Left lung (tissue), 10 donors: ENCODE data around the gene TMEM151B. TPM values are rescaled to one million over a fixed set of nuclear protein-coding genes. Genes with fewer than 3 reads are reported as not detected.

Experiments used
- ATAC-seq: fragments of 200-7000 bp; cut with Tn5 transposase; one replicate; pipeline ENCODE4 v1.9.1; 2020; ENCODE audit warnings: moderate library complexity
- DNase-seq, 4 donors: peaks; one replicate each; pipeline ENCODE4 v3.0.0-alpha.2; 2013 to 2020
- H3K27ac ChIP-seq, 2 donors: fragments of 200-600 bp; sonication (generic) in 1 of 2; one replicate each; pipeline versions ENCODE4 v1.5.0 to v1.8.0; 2020 to 2021
- H3K27me3 ChIP-seq, 2 donors: fragments of 200-600 bp; sonication (generic) in 1 of 2; one replicate each; pipeline versions ENCODE4 v1.5.0 to v1.8.0; 2020 to 2021
- H3K36me3 ChIP-seq, 2 donors: fragments of 200-600 bp; sonication (generic) in 1 of 2; one replicate each; pipeline versions ENCODE4 v1.5.0 to v1.8.0; 2020 to 2021
- H3K4me1 ChIP-seq, 2 donors: fragments of 200-600 bp; one replicate each; pipeline ENCODE4 v1.8.0; 2021
- H3K4me3 ChIP-seq, 2 donors: fragments of 200-600 bp; sonication (generic) in 1 of 2; one replicate each; pipeline versions ENCODE4 v1.5.0 to v1.8.0; 2020 to 2021; ENCODE audit warnings: mild to moderate bottlenecking in 1 of 2
- H3K9me3 ChIP-seq, 2 donors: fragments of 200-600 bp; sonication (generic) in 1 of 2; one replicate each; pipeline versions ENCODE4 v1.5.0 to v1.8.0; 2020 to 2021
- intact Hi-C, 2 donors: fragments of 100-400 bp; cut with DNase I; formaldehyde crosslinking; loops; one replicate each; pipeline versions ENCODE4 v1.11.2 to v1.14.2; 2022
- polyA plus RNA-seq, 6 donors: library from polyadenylated mRNA; unstranded; fragments of 120-200 nt; gene quantifications; one replicate each; pipeline ENCODE4 v1.2.1, GENCODE V29; 2013; ENCODE audit not compliant: insufficient read length in 6 of 6
- total RNA-seq, 2 donors: library from RNA; stranded (reverse); fragmentation: NEBNext Ultra II Directional; extraction: Animal tissue kit (Norgen Biotek cat#: 25700); gene quantifications; one replicate each; pipeline ENCODE4 v1.2.1, GENCODE V29; 2021
- TF ChIP-seq, protein P1 (sequence below), 2 donors: fragments of 200-600 bp; sonication (generic) in 1 of 2; IDR thresholded peaks; one replicate each; pipeline versions ENCODE4 v1.5.0 to v1.8.0; 2021; ENCODE audit warnings: antibody characterized with exemption in 2 of 2
- donor health status: DM: no; HTN: yes; CAD: no.
- donor health status: DM: no; HTN: no; CAD: no.

The TMEM151B gene
- total and polyA plus RNA-seq, 8 donors, result 0.70 to 1.2 (median 0.87) TPM; not detected in 2

DNA sequence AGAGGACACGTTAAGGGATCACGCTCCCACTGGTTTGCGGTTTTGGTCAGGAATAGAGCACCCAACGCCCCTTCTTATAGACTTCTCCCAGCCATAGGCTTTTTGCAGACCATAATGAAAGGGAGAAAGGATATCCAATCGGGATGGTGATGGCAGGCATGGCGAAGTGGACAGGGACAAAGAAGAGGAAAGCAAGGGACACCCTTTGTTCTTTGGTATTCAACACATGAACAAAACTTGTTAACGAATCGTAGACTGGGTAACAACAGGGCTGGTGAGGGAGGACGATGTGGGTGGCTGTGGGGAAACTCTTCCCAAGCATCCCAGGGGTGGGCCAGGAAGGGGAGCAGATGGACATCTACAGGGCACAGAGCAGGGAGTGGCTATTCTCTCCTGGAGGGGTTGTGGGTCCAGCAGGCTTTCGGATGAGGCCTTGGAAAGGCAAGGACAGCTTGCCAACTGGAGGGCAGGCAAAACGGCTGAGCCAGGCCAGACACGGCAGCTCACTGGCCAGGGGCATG lies 24.8 kb upstream of the TMEM151B start:
- peaks cover 1 to 23% of the 10 kb centered on the region in 2 donors for H3K36me3 ChIP-seq
- peaks cover 16 to 38% of the 10 kb centered on the region in 2 donors for H3K4me1 ChIP-seq
- intact Hi-C loops, result no loop called here
- ATAC-seq, result no peak
- H3K27me3 ChIP-seq, result no peaks in the 10 kb centered on the region
- DNase-seq, result no peak
- no peaks in the 10 kb centered on the region for H3K9me3 ChIP-seq
- peak overlapping the region; percentile 95 to 99 for H3K27ac ChIP-seq
- TF ChIP-seq, protein P1, sequence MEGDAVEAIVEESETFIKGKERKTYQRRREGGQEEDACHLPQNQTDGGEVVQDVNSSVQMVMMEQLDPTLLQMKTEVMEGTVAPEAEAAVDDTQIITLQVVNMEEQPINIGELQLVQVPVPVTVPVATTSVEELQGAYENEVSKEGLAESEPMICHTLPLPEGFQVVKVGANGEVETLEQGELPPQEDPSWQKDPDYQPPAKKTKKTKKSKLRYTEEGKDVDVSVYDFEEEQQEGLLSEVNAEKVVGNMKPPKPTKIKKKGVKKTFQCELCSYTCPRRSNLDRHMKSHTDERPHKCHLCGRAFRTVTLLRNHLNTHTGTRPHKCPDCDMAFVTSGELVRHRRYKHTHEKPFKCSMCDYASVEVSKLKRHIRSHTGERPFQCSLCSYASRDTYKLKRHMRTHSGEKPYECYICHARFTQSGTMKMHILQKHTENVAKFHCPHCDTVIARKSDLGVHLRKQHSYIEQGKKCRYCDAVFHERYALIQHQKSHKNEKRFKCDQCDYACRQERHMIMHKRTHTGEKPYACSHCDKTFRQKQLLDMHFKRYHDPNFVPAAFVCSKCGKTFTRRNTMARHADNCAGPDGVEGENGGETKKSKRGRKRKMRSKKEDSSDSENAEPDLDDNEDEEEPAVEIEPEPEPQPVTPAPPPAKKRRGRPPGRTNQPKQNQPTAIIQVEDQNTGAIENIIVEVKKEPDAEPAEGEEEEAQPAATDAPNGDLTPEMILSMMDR (IDR thresholded peaks at IDR 0.05), result no peak
- H3K4me3 ChIP-seq, result peak overlapping the region; percentile 64 to 88

DNA sequence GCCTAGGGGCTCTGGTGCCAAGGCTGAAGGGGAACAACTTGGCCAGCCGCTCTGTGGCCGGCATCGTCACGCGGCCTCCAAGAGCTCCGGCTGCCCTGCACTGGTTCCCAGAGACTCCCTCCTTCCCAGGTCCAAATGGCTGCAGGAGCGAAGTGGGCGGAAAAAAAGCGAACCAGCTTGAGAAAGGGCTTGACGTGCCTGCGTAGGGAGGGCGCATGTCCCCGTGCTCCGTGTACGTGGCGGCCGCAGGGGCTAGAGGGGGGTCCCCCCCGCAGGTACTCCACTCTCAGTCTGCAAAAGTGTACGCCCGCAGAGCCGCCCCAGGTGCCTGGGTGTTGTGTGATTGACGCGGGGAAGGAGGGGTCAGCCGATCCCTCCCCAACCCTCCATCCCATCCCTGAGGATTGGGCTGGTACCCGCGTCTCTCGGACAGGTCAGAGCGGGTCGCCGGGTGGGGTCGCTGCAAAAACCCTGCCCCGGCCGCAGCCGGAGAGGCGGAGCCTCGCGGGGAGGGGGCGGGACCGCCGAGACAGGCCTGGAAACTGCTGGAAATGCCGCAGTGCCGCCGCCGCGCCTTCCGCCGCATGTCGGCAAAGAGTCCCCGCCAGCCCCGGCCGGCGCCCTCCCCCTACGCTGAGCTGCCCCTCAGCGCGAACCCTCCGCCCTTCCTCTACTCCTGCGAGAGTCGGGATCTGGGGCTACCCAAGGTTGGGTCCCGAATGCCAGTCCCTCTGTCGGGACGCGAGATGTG lies 24.2 kb upstream of the TMEM151B start:
- Histone ChIP-seq H3K4me1 (peaks cover 16 to 44% of the 10 kb centered on the region in 2 donors), H3K27ac (peak overlapping the region; percentile 95 to 99), H3K27me3 (no peaks in the 10 kb centered on the region), H3K4me3 (peak overlapping the region; percentile 64 to 88), H3K9me3 (no peaks in the 10 kb centered on the region), H3K36me3 (peaks cover 5 to 29% of the 10 kb centered on the region in 2 donors)
- ATAC-seq (peak; percentile 84), DNase-seq (peak; percentile 85 to 97 (median 92))
- TF ChIP-seq, protein P1 (IDR thresholded peaks at IDR 0.05), result no peak
- intact Hi-C loops, result no loop called here

DNA sequence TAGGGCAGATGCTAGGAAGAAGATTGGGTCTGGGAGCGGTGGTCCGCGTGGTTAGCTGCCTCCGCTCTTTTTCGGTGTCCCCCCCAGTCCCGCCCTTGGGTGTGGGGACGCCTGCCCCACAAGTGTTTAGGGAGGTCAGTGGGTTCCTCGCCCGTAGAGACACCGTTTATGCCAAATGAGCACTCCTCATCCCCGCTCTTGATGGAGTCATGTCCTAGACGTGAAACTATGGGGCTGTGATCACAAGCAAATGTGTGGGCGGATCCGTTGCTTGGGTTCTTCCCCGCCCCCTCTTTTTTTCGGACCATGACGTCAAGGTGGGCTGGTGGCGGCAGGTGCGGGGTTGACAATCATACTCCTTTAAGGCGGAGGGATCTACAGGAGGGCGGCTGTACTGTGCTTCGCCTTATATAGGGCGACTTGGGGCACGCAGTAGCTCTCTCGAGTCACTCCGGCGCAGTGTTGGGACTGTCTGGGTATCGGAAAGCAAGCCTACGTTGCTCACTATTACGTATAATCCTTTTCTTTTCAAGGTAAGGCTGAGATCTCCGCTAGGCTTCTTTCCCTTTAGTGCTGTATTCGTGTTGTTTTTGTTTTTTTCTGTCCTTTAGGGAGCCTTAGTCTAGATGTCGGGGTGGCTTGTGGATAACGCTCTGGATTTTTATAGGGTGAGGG lies 23.4 kb upstream of the TMEM151B start, which contains the start of gene HSP90AB1:
HSP90AB1 (plus strand) TSS at position 439 of the 675 bp plus-strand sequence. CDS start 1,529 bp downstream, outside the sequence.
- peaks cover 16 to 51% of the 10 kb centered on the region in 2 donors for H3K4me1 ChIP-seq
- DNase-seq (peak; percentile 92 to 96 (median 94)), ATAC-seq (peak; percentile 84)
- H3K27ac ChIP-seq, result peak within 1 kb of the TSS; percentile 95 to 99
- intact Hi-C loops, result no loop called here
- TF ChIP-seq, protein P1 (IDR thresholded peaks at IDR 0.05), result no peak
- H3K9me3 ChIP-seq, result no peaks in the 10 kb centered on the region
- peak within 1 kb of the TSS; percentile 64 to 88 for H3K4me3 ChIP-seq
- H3K27me3 ChIP-seq, result no peaks in the 10 kb centered on the region
- H3K36me3 ChIP-seq, result peaks cover 5 to 37% of the 10 kb centered on the region in 2 donors

DNA sequence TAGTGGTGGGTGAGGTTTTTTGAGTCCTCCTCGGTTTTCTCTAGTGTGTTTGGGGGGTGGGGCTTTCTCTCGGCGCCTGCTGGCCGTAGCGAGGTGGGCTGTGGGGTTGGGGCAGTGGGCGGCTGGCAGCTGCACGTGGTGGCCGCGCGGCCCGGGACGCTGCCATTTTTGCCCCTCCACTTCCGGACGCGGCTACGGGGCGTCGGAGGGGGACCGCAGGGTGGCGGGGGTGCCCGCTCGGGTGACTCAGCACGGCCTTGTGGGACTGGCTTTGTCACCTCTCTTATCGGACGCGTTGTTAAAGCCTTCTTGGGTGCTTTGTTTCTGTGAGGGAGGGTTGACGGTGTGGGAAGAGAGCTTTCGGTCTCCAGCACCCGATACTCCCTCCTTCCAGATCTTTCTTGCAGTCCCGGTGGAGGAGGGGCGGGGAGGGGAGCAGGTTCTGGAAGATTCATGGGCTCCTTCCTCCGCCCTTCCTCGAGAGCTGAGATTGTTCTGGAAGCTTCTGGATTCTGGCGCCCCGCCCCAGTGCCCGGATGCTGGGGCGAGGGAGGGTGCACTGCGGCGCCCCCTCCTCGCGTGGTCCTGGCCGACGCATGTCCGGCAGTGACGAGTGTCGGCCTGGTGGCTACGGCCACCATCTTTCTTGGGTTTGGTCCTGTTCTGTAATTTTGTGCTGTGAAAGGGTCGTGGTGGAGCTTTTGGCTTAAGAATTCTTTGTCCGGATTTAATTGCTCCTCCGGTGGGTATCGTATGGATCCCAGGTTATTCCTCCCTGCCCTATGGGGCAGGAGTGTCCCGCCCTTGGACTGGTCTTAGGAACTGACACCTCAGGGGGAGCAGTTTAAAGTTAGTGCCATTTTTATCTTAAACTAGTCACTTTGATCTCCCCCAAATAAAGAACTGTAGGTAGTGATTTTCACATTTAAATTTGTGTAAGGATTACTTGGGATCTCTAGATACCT lies 22.6 kb upstream of the TMEM151B start:
- Histone ChIP-seq H3K4me1 (peaks cover 16 to 59% of the 10 kb centered on the region in 2 donors), H3K27ac (peak overlapping the region; percentile 95 to 99), H3K4me3 (peak overlapping the region; percentile 64 to 88), H3K36me3 (peaks cover 5 to 45% of the 10 kb centered on the region in 2 donors), H3K9me3 (no peaks in the 10 kb centered on the region), H3K27me3 (no peaks in the 10 kb centered on the region)
- TF ChIP-seq, protein P1 (IDR thresholded peaks at IDR 0.05), result no peak
- ATAC-seq, result peak; percentile 40
- intact Hi-C loops, result no loop called here
- DNase-seq, result peak; percentile 56 to 92 (median 78)
